GM18858 (cell line): ENCODE measurements around the gene SLX9.
"Not testable (repeated sequence)": the region's sequence is repeated elsewhere in the genome, so short reads cannot be mapped to it uniquely, and the experiment has no call there.

Experiments used
- ATAC-seq: cut with Tn5 transposase; IDR thresholded peaks from one replicate; pipeline ENCODE4 v1.9.1; 2021; ENCODE audit not compliant: unreplicated experiment

The SLX9 gene

DNA sequence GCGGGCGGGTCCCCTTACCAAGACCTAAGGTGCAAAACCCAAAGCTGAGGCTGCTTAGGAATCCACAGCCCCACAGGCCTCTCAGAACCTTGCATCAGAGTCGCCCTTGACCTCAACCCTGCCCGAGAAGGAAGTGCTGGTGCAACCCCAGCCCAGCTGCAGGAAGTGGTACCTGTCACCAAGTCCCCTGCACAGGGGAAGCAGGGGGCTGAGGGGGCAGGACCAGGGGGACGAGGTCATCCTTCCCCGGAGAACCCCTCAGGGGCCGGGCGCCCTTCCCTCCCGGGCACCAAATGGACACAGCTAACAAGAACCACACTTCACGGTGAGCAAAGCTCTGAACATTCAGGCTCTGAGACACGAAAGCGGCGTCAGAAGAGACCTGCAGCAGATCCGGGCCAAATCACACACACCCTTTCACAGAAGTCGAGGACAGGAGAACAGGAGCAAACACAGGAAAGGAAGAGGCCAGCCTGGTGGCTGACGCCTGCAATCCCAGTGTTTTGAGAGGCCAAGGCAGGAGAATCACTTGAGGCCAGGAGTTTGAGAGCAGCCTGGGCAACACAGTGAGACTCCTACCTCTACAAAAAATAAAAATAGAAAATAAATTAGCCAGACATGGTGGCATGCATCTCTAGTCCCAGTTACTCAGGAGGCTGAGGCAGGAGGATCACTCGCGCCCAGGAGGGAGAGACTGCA is 25.5 kb upstream of the SLX9 start:
- no peak for ATAC-seq

GRCh38 chr21:44916965-44917364 is 22.9 kb upstream of the SLX9 start:
- ATAC-seq = no peak

- ATAC-seq = no peak
Measured at GRCh38 chr21:44917446-44918106, 22.3 kb upstream of the SLX9 start.

- ATAC-seq = no peak
Measured at GRCh38 chr21:44918107-44918470, 21.7 kb upstream of the SLX9 start.

DNA sequence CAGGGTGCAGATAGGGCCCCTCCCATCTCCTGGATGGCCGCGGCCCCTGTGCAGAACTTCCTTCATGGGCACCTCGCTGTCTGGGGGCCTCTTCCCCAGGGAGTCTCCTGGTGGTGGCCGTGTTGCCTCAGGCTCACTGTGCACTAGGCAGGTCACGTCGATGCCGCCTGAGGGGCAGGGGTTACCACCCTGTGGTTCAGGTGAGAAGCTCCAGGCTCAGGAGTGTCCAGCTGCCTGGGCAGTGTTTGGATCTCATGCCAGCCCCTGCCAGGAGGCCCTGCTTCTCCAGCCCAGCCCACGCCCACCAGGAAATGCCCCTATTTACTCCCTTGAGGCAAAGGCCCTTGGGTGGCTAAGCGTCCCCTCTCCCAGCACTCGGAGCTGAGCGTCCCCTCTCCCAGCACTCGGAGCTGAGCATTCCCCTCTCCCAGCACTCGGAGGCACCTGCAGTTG is 21.2 kb upstream of the SLX9 start:
- ATAC-seq = no peak

- ATAC-seq = no peak
Measured at GRCh38 chr21:44919111-44919912, 20.5 kb upstream of the SLX9 start.

- ATAC-seq = no peak
Measured at GRCh38 chr21:44919913-44920693, 19.7 kb upstream of the SLX9 start.

DNA sequence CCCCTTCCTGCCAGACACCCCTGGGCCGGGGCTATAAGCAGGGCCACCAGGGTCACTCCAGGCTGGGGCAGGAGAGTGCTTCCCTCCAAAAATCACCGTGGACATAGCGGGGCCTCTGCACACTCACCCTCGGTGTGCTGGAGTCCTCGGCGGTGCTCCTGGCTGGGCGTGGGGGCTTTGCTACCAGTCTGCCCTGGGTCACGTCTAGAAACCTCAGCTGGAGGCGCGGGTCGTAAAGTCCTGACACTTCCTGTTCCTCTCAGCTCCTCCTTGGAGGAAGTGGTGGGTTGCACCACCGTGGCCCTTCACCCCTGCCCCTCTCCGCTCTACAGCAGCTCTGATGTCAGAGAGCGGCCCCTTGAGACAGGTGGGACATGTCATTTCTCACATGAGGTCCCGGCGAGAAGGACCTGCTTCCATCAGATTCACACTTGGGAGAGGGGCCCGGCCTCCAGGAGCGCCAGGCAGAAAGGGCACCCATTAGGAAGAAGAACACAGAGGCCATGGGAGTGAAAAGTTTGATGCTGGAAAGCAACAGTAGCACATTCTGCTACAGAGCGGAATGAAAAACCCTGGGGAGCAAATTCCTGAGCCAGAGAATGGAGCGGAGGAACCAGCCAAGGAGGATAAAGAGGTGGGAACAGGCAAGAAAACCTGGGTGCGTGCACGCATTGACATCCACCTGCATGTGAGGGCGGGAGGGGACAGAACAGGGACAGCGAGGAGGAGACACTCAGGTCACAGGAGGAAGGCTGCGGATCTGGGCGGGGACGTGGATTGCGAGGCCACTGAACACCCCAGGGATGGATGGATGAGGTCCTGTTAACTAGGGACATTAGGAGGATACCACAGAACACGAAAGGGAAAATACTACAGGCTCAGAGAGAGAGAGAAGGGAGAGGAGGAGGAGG is 18.9 kb upstream of the SLX9 start, which contains the start of gene ITGB2:
TSS of gene ITGB2 (minus strand) at position 206 of the 911 bp plus-strand sequence. CDS start 10,117 bp downstream, outside the sequence.
- ATAC-seq = no peak

GRCh38 chr21:44921928-44922327 is 17.9 kb upstream of the SLX9 start:
- ATAC-seq = no peak

GRCh38 chr21:44923480-44924084 is 16.2 kb upstream of the SLX9 start:
- no peak for ATAC-seq

GRCh38 chr21:44924606-44925377 is 15.0 kb upstream of the SLX9 start:
- no peak for ATAC-seq

GRCh38 chr21:44925378-44925755 is 14.5 kb upstream of the SLX9 start:
- ATAC-seq = no peak

DNA sequence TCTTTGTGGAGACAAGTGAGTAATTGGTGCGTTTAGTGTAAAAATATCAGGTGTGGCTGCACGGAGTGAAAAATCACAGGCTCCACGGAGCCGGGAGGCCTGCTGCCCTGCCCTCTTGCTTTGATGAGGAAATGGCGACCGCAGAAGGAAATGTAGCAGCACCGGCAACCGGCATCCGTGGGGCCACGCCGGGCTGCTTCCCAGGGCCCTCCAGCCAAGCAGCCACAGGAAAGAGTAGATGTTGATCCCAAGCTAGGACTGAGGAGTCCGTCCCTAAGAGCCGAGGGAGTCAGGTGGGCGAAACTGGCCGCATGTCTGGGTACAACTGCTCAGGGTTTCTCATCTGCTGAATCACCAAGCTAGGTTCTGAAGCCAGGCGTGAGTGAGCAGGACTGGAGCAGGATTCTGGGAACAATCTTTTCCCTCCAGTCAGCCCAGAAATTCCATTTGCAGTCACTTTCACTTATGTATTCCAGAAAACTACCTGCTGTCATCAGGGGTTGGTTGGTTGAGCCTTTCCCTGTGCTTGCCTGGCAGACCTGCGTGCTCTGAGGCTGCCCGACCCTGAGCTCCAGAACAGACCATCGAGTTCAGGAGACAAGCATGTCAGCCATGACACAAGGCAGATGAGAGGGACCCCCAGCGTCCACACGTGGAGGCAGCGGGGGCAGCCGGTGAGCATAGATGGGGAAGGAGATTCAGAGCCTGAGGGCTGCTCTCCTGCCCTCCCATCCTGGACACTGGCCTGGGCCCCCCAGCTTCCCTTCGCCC is 13.3 kb upstream of the SLX9 start:
- ATAC-seq = no peak

DNA sequence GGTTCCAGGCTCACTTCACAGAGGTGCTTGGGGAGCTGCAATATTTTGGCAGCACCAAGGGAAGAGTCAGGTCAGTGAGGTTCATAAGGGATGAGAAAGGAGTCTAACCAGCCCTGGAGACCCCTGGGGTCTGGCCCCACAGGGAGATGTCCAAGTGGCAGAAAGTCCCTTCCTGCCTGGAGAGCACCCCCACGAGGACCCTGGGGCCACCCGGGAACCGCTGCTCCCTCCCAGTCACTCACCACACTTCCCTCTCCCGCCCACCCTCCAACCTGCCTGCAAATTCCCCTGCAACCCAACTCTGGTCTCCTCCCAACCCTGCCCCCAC is 12.6 kb upstream of the SLX9 start:
- no peak for ATAC-seq

GRCh38 chr21:44927587-44928461 is 12.0 kb upstream of the SLX9 start:
- no peak for ATAC-seq

GRCh38 chr21:44928500-44929241 is 11.2 kb upstream of the SLX9 start:
- not testable (repeated sequence) for ATAC-seq
